ENCODE data around the gene GRAMD1B.

Gene GRAMD1B

DNA sequence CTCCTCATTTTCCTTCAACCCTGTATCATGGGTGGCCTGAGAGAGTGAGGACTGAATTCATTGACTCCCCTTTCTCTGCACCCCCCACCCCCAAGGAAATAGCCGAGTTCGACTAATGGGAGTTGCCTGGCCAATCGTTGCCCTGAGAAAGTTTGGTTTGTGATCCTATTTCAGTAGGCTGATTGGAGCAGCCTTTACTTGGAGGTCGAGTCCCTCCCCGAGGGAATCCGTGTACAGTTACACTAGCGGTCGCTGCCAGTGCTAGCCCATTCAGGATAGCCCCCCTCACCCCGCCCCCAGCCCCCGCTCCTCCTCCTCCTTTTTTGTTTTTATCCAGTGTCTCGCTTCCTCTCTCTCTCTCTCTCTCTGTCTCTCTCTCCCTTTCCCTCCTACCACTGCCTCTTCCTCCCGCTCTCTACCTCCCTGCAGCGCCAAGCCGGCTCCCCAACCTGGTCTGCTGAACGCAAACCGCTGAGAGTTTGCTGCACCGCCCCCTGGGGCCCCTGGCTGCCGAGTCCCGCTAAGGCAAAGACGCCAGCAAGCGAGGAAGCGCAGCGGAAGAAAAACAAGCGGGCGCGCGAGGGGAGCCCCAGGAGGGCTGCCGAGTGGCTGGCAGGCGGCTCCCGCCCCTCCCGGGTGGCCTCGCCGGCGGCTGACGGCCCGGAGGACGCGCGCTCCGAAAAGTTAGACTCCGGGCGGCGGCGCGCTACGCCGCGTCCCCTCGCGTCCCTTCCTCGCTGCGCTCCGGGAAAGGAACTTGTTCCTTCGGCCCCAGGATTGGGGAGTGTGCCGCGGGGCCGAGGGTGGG is at the start of gene GRAMD1B:
Gene GRAMD1B (plus strand): TSS at position 357 of the 808 bp plus-strand sequence. CDS start 524 bp downstream, outside the sequence.
- peak; percentile 72 for DNase-seq (ENCODE audit: low read depth)

DNA sequence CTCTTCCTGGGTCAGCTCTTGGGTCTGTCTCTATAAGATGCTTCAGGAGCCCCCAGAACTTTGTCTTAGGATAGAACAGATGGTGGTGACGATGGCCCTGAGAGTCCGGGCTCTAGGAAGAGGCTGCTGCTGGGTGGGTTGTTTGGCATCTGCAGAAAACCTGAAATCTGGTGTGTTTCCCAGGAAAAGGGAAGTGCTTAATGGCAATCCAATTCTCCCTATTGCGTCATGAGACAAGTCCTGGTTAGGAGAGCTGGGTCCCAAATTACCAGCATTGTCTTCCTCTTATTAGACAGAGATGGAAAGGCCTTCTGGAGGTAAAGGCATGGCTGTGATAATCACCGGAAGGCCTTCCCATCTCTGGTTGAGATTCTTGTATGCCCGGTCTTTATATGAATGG is 48.9 kb upstream of the GRAMD1B start:
- DNase-seq (ENCODE audit: low read depth): no peak

DNA sequence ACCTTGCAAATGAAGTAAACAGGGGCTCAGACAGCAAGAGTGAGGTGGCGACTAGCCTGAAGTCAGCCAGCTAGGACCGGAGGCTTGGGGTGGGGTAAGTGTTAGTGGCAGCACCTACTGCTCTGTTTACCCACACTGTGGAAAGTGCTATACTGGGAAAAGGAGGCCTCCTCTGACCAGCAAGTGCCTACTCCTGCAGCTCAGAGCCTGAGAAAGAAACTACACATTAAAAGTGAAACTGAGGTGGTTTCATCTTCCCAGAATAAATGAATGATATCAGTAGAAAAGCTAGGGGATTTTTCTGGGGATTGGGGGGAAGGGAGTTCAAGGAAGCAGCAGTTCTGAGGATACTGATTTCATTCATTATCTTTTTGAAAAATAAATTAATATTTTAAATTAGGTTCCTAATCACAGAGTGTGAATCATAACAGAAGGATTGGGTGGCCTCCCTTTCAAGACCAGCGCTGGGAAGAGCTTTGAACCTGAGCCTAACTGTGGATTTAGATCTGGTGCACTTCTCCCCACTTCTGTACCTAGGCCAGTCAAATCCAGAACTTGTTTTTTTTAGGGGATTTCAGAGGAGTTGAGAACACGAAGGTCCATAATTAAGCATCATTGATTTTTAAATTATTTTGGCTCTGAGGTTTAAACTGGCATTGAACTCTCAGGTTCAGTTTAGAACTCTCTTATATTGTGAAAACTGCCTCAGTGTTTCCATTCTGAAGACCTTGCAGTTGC is 48.1 kb upstream of the GRAMD1B start:
- no peak for DNase-seq (ENCODE audit: low read depth)

DNA sequence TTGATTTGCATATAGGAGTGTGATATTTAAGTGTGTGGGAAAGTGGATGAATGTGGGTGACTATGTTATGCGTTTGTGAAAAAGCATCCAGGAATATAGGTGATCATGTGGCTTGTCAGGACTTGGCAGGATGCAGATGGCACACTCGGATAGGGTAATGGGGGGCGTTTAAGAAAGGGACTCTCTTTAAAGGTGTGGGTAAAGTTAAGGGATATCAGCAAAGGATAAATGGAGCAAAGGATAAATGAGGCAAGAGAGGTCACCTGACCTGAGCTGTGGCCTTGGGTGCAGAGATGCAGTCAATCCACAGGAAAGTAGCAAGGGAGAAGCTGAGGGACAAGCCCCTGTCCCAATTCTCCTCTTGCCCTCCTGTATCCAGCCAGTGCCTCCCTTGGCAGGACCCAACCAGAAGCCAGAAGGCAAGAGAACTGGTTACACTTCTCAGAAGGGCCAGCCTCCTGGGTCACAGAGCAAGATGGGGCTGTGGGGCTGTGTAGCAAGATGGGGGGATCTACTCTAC is 47.5 kb upstream of the GRAMD1B start:
- no peak for DNase-seq (ENCODE audit: low read depth)

DNA sequence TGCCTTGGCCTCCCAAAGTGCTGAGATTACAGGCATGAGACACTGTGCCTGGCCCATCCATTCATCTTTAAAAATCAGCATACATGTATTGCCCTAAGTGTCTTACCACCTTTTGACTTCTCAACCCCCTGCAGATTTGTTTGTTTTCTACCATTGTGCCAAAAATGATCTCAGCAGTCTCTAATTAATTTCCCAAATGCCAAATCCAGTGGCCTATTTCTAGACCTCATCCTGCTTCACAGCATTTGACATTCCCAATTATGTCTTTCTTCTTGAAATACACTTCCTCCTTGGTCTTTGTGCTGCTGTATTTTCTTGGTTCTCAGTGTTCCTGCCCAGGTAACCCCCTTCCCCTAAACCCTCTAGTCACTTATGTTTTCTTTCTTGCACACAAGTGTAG is 46.0 kb upstream of the GRAMD1B start:
- DNase-seq (ENCODE audit: low read depth): no peak

DNA sequence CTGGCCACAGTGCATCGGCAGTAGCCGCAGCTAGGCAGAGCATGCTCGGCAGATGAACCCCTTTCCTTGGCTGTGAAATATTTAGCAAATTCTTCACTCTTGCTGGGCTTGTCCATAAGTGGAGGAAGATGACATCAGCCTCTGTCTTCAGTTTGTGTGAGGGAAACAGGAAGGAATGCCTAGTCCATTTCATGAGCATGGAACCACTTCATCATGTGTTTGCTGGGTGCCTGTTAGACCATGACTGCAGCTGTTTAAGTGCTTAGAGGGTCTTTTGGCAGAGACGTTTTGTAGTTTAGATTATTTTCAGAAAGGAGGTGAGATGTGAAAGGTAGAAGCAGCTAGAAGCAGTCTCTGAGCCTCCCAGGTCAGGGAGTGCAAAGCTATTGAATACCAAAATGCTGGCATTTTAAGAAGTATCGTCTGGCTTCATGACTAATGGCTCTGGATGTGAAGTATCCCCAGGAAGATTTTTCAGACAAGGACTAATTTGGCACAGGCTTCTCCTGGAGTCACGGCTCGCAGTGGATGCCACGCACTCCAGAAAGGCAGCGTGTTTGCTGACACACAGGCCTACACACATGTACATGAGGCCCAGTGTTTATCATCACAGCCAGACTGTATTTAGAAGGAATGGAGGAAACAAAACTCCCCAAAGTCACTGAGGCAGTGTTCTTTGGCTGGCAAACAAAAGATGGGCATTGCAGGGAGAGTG is 43.1 kb upstream of the GRAMD1B start:
- DNase-seq (ENCODE audit: low read depth): no peak

DNA sequence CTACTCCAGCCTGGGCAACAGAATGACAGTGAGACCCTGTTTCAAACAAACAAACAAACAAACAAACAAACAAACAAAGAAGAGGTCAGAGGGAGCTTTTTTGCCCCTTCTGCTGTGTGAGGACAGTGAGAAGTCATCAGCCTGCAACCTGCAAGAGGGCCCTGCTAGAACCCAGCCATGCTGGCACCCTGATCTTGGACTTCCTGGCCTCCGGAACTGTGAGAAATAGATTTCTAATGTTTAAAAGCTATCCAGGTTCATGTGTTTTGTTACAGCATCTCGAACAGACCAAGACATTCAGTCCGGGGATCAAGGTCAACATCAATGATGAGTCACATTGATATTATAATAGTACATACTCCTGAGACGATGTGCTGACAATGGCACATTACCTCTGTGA is 41.4 kb upstream of the GRAMD1B start:
- DNase-seq (ENCODE audit: low read depth): no peak

DNA sequence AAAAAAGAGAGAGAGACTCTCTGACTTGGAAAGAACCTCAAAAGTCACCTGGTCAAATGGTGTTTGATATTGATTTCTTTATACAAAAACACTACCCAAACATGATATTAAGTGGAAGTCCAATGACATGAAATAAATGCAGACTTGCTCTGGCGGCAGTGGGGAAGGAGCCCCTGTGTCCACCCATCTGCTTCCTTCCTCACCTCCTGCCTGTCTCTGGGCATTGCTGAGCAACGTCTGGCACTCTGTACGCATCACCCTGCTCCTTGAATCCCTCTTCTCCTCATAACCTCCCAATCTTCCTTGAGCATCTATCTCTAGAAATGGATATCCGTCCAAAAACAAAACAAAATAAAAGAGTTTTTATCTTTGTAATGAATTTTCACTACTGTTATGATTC is 39.9 kb upstream of the GRAMD1B start:
- DNase-seq (ENCODE audit: low read depth): no peak

DNA sequence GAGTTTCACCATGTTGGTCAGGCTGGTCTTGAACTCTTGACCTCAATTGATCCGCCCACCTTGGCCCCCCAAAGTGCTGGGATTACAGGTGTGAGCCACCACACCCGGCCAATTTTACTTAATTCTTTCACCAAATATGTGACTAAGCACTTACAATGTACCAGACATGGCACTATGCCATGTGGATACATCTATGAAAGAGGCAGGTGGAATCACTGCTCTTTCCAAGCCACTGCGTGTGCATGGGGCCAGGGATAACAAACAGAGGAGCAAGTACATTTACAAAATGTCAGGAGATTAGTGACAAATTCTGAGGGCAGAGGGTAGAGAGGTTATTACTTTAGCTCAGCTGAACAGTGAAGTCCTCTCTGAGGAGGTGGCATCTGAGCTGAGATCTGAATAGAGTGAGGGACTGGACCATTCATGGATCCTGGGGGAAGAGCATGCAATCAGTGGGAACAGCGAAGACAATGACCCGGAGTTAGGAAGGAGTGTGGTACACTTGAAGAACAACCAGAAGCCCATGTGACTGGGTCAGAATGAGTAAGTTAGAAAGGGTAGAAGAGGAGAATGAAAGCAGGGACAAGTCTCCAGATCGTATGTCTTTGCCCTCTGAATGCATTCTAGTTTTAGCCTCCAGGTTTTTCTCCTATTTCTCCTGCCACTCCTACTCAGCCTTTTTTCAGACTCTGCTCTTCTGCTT is 38.3 kb upstream of the GRAMD1B start:
- no peak for DNase-seq (ENCODE audit: low read depth)

DNA sequence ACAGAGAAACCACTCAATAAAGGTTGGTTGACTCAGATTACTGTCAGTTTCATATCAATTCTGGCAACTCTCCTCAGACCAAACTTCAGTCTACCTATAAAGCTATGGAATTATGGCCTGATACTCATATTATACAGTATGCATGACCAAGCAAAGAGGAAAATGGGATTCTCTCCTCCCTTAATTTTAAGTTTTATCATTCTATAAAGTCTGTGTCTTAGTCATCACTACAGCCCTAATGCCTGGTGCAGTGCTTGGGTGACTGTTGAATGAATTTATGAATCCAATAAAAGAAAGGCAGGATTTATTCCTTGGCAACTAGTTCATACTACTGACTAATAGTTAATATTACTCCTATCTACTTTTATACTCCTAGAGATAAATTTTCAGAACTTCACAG is 37.6 kb upstream of the GRAMD1B start:
- DNase-seq (ENCODE audit: low read depth): no peak

DNA sequence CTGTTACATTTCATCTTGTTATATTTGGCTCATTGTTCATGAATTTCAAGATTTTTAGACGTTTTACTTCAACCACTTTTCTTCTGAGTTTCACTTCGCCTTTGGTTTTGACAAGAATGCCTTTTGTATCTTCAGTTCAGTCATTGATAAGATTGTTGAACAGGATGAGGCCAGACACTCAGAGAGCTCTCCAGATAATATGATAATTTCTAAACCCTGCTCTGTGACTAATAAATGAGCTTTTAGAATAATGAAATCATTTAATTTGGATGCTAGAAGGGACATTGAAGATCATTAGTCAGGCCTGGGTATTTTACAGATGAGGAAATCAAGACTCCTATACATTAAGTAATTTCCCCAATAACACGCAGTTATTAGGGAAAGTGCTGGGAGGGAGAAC is 37.2 kb upstream of the GRAMD1B start:
- DNase-seq (ENCODE audit: low read depth): no peak

DNA sequence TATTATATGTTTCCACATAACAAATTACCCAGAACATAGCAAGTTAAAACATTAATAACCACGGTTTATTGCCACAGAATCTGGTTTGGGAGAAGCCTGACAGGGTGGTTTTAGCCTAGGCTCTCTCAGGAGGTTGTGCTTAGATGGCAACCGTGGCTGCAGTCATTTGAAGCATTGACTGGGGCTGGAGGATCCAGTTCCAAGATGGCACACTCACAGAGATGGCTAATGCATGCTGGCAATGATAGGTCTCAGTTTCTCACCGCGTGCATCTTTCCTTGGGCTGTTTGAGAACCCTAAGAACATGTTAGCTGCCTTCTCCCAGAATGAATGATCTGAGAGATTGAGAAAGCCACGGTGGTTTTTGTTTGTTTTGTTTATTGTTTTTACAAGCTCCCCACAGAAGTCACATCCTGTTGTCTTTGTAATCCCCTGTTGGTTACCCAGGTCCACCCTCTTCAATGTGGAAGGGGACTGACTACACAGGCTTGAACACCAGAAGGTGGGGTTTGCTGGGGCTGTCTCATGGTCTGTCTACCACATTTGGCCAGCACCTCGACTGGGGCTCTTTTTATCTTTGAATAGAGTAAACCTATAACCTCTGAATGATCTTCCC is 36.6 kb upstream of the GRAMD1B start:
- no peak for DNase-seq (ENCODE audit: low read depth)

DNA sequence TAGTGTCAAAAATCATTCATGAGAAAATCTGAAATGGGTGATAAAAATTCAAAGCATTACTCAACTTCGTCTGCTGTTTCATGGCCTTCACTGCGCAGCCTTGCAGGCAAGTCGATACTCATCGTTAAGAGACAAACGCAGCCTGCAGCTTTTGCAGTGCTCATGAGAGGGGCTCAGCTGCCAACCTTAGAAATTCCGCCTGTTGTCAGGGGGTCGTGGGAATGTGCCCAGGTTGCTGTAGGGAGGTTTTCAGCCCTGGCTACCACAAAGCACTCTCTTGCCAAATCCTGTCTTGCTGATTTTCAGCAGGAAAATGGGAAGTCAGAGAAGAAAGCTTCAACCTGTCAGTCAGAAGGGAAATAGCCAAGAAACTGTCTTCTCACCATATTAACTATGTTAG is 25.4 kb upstream of the GRAMD1B start:
- no peak for DNase-seq (ENCODE audit: low read depth)

DNA sequence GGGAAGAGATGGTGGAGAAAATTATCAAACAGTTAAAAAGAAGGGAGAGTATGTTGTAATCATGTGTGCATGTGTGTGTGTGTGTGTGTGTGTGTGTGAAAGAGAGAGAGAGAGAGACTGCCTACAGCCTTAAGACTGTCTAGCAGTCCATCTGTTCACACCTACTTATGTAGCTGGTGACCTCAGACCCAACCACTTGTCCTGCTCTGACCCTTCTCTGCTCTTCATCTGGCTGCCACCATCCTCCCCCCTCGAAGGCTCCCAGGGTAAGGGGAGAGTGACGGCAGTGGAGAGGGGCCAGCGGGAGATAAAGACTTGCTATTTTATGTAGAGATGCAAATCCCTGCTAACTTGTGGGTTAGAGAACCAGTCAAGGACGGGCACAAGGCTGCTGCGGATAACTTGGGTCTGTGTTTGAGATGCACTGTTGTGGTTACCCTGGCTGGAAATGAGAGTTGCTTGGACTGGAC is 24.9 kb upstream of the GRAMD1B start:
- no peak for DNase-seq (ENCODE audit: low read depth)

DNA sequence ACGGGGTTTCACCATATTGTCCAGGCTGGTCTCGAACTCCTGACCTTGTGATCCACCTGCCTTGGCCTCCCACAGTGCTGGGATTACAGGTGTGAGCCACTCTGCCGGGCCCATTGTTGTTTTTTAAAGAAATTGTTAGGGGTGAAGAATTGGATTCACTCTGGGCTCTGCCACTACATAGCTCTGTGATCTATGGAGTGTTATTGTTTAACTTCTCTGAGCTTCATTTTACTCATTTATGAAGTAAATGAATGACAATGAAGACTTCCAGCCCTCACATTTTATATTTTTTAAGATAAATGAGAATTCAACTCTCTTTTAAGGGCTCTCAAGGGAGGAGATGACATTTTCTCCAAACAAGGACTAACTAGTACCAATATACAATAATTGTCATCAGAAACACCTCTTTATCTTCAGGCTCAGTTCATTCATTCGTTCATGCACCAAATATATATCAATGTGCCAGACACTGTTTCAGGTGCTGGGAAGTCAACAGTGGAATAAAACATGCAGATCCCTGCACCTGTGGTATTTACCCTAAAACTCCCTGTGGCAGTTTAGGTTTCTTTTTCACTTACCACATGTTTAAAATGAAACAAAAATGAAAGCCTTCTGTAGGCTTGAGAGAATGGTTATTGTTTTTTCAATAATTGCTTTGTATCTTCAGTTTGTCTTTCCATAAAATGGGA is 23.5 kb upstream of the GRAMD1B start:
- DNase-seq (ENCODE audit: low read depth): no peak

DNA sequence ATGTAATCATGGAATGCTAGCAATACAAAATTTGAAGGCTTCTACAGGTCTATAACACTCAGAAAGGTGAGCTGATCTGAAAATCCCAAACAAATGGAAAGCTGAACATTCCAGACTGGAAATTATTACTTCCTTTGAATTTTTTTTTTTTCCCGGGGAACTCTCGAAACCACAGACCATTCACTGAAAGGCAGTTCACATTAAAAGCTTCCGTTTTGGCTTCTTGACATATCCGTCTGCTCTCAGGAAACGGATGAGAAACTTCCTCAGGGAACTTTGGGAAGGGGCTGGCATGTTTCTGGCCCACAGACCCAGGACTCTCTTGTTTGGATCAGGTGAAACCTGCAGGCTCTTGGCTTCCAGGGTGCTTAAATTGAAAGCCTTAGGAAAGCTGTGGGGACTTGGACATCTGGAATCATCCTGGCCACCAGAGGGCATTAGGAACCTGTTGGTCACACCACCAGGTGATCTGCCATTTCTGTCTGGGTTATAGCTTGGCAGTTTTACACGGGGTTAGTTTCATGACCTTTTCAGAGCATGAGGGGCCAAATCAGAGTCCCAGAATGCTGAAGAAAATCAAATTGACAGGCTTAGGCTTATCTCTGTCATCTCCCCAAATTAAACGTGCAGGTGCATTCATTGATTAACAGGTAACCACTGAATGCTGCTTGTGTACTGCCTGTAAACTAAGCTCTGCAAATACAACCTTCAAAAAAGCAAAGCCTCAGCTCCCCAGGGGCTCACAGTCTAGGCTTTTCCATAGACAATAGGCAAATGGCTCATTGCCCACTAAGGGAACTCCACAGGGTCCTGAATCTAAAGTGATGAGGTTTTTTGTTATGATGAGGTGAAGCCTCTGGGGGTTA is 22.7 kb upstream of the GRAMD1B start:
- peak; percentile 70 for DNase-seq (ENCODE audit: low read depth)

DNA sequence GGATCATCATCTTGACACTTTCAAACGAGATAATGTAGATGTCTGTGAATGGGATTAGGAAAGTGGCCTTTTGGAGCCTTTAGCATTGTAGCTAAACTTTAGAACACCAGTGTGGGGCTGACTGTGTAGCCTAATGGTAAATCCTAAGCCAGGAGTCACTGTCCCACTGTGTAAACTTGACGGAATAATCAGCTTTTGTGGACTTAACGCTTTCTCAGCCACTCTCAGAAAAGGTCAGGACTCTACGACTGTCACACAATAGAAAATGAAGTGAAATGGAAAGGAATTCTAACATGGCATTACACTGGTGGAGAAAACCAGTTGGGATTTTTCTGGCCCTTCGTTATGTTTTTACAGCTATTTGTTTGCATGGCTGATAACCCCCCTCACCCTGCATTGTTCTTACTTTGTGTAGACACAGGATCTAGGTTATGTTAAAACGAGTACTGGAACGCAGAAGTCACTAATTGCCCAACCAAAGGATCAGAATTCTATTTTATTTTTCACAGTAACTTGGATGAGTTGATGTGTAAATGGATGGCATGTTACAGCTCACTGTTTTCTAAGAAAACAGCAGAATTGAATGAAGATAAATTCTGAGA is 22.0 kb upstream of the GRAMD1B start:
- no peak for DNase-seq (ENCODE audit: low read depth)

DNA sequence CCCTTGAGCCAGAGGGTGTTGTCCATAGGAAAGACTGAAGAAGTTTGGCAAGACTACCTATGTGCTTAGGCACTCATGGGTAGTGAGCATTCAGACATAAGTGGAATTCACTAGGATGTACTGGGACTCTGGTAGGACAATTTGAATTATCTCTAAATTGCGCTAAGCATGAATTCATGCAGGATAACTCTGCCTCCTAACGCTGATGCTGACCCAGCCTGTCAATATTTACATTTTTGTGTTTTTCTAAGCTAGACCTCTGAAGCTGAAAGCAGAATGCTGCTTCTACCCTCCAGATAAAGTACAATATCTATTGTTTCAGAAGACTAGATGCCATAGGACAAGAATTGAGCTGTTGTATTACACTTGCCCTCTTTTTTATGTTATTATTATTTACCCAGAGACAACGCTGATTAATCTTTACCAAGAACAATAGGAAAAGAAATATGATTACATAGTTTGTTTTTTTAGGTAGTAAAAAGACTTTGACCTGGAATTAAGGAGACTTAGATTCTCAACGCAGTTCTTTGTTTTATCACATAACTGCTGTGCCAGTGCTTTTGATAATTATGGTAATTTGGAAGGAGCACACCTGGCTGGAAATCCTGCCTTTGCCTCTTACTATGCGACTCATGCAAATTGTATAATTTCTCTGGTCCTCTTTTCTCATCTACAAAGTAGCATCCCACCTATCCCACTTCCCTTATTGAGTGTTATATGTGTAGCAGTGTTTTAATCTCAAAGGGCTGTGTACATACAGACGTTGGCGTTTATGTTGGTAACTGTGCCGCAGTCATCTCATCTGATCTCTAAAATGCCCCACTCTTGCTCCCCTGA is 21.2 kb upstream of the GRAMD1B start:
- no peak for DNase-seq (ENCODE audit: low read depth)

Data from iris pigment epithelial cell (primary cell).